Neural cell (in vitro differentiated cells): ENCODE measurements around the gene ERC2. TPM values are rescaled to one million over a fixed set of nuclear protein-coding genes. Genes with fewer than 3 reads are reported as not detected.

Experiments used
- H2AFZ ChIP-seq: fragments of 200-600, 300-800 bp; sonication (generic), shearing (Covaris generic); 2 replicates; pipeline ENCODE4 v1.6.0; 2014; ENCODE audit warnings: low read depth, mild to moderate bottlenecking, antibody characterized with exemption, low read length, moderate library complexity
- H3F3A ChIP-seq: fragments of 200-600 bp; shearing (Covaris generic); 2 replicates; pipeline ENCODE4 v1.6.1; 2016; ENCODE audit warnings: mild to moderate bottlenecking, moderate library complexity, mixed read lengths, antibody characterized with exemption, low read length; ENCODE audit not compliant: insufficient read depth, poor library complexity, severe bottlenecking
- H3K27ac ChIP-seq: fragments of 200-600, 300-800 bp; sonication (generic), shearing (Covaris generic); 2 replicates; pipeline ENCODE4 v1.5.1; 2014; ENCODE audit warnings: mild to moderate bottlenecking, low read length, moderate library complexity
- H3K27me3 ChIP-seq: fragments of 300-800, 200-600 bp; sonication (generic), shearing (Covaris generic); 2 replicates; pipeline ENCODE4 v1.6.0; 2014; ENCODE audit warnings: mild to moderate bottlenecking, low read depth, low read length, moderate library complexity; ENCODE audit not compliant: insufficient read depth
- H3K36me3 ChIP-seq: fragments of 300-800, 200-600 bp; sonication (generic), shearing (Covaris generic); 2 replicates; pipeline ENCODE4 v1.5.1; 2014; ENCODE audit warnings: mild to moderate bottlenecking, antibody characterized with exemption, low read length, moderate library complexity; ENCODE audit not compliant: insufficient read depth
- H3K4me2 ChIP-seq: fragments of 300-800, 200-600 bp; sonication (generic), shearing (Covaris generic); 2 replicates; pipeline ENCODE4 v1.6.0; 2014; ENCODE audit warnings: mild to moderate bottlenecking, low read length
- H3K4me3 ChIP-seq: fragments of 300-800, 200-600 bp; sonication (generic), shearing (Covaris generic); 2 replicates; pipeline ENCODE4 v1.5.1; 2014; ENCODE audit warnings: mild to moderate bottlenecking, low read length, moderate library complexity
- H3K79me2 ChIP-seq: fragments of 200-600 bp; shearing (Covaris generic); replicated peaks from 2 replicates; pipeline ENCODE4 v1.6.0; 2014; ENCODE audit warnings: mild to moderate bottlenecking, low read length, moderate library complexity; ENCODE audit not compliant: insufficient read depth
- H3K9ac ChIP-seq: fragments of 300-800, 200-600 bp; sonication (generic), shearing (Covaris generic); 2 replicates; pipeline ENCODE4 v1.6.1; 2016; ENCODE audit warnings: mild to moderate bottlenecking, low read length, mixed read lengths
- H3K9me2 ChIP-seq: fragments of 200-600 bp; shearing (Covaris generic); 2 replicates; pipeline ENCODE4 v1.6.1; 2016; ENCODE audit warnings: mild to moderate bottlenecking, low read length, mixed read lengths; ENCODE audit not compliant: insufficient read depth
- H3K9me3 ChIP-seq: fragments of 200-600, 300-800 bp; sonication (generic), shearing (Covaris generic); 2 replicates; pipeline ENCODE4 v1.6.1; 2016; ENCODE audit warnings: mild to moderate bottlenecking, mixed run types, low read length, moderate library complexity, mixed read lengths
- H4K20me1 ChIP-seq: fragments of 200-600 bp; shearing (Covaris generic); 2 replicates; pipeline ENCODE4 v1.6.1; 2016; ENCODE audit warnings: mild to moderate bottlenecking, mixed run types; ENCODE audit not compliant: insufficient read depth
- EP300 ChIP-seq: fragments of 450-650 bp; conservative IDR thresholded peaks from 2 replicates; pipeline ENCODE4 v1.6.1; 2014; ENCODE audit warnings: antibody characterized with exemption, mild to moderate bottlenecking, moderate library complexity; ENCODE audit not compliant: poor library complexity, severe bottlenecking
- EZH2 ChIP-seq: fragments of 200-600, 300-800 bp; shearing (Covaris generic), sonication (generic); IDR thresholded peaks from 2 replicates; pipeline ENCODE4 v1.6.1; 2014; ENCODE audit warnings: antibody characterized with exemption, low read length, borderline replicate concordance, mild to moderate bottlenecking; ENCODE audit not compliant: insufficient read depth, poor library complexity, severe bottlenecking
- MXI1 ChIP-seq: fragments of 450-650 bp; conservative IDR thresholded peaks from 2 replicates; pipeline ENCODE4 v1.6.1; 2014; ENCODE audit warnings: antibody characterized with exemption, mild to moderate bottlenecking; ENCODE audit not compliant: poor library complexity, severe bottlenecking
- POLR2AphosphoS5 ChIP-seq: IDR thresholded peaks from 2 replicates; pipeline ENCODE4 v1.6.1; 2012
- RAD21 ChIP-seq: fragments of 450-650 bp; conservative IDR thresholded peaks from 2 replicates; pipeline ENCODE4 v1.6.1; 2014; ENCODE audit warnings: antibody characterized with exemption, mild to moderate bottlenecking, moderate library complexity
- SMC3 ChIP-seq: fragments of 450-650 bp; conservative IDR thresholded peaks from 2 replicates; pipeline ENCODE4 v1.6.1; 2014; ENCODE audit warnings: antibody characterized with exemption, mild to moderate bottlenecking, moderate library complexity; ENCODE audit not compliant: poor library complexity
- TAF1 ChIP-seq: IDR thresholded peaks from 2 replicates; pipeline ENCODE4 v1.6.1; 2012; ENCODE audit warnings: low read depth
- polyA plus RNA-seq: library from polyadenylated mRNA; depleted of rRNA; stranded (reverse); fragments of >200 nt; gene quantifications from 2 replicates; pipeline ENCODE4 v1.2.3, GENCODE V29; 2014
- TF ChIP-seq, protein P1 (sequence below): IDR thresholded peaks from 2 replicates; pipeline ENCODE4 v1.6.1; 2012; ENCODE audit warnings: borderline replicate concordance
- TF ChIP-seq, protein P2 (sequence below): fragments of 450-650 bp; IDR thresholded peaks from 2 replicates; pipeline ENCODE4 v1.5.1; 2014; ENCODE audit warnings: antibody characterized with exemption, mild to moderate bottlenecking, moderate library complexity; ENCODE audit not compliant: poor library complexity, severe bottlenecking

Gene ERC2
- polyA plus RNA-seq, 1 donor from 2014 or later, result 60.4 TPM

DNA sequence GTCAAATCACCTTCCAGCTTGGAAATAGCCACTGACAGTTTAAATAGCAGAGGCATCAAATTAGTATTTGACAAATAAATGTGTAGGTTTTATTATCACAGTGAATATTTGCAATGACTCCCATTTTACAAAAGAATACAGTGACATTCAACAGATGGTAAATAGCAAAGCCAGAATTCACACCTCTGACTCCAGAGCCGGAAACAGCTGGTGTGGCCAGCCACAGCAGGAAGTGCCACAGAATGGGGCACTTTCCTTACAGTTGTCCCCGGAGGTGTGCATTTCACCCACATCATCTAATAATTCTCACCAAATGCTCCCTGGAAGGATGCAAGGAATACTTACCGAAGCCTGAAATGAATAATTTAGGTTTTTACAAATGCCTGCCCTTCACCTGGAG lies 685.5 kb downstream of the ERC2 start:
- H3K4me3 ChIP-seq, result no peak overlapping the region
- TF ChIP-seq EP300 (no peak), RAD21 (no peak), EZH2 (no peak), POLR2AphosphoS5 (no peak), TAF1 (no peak), MXI1 (no peak), SMC3 (no peak)
- TF ChIP-seq, protein P1, sequence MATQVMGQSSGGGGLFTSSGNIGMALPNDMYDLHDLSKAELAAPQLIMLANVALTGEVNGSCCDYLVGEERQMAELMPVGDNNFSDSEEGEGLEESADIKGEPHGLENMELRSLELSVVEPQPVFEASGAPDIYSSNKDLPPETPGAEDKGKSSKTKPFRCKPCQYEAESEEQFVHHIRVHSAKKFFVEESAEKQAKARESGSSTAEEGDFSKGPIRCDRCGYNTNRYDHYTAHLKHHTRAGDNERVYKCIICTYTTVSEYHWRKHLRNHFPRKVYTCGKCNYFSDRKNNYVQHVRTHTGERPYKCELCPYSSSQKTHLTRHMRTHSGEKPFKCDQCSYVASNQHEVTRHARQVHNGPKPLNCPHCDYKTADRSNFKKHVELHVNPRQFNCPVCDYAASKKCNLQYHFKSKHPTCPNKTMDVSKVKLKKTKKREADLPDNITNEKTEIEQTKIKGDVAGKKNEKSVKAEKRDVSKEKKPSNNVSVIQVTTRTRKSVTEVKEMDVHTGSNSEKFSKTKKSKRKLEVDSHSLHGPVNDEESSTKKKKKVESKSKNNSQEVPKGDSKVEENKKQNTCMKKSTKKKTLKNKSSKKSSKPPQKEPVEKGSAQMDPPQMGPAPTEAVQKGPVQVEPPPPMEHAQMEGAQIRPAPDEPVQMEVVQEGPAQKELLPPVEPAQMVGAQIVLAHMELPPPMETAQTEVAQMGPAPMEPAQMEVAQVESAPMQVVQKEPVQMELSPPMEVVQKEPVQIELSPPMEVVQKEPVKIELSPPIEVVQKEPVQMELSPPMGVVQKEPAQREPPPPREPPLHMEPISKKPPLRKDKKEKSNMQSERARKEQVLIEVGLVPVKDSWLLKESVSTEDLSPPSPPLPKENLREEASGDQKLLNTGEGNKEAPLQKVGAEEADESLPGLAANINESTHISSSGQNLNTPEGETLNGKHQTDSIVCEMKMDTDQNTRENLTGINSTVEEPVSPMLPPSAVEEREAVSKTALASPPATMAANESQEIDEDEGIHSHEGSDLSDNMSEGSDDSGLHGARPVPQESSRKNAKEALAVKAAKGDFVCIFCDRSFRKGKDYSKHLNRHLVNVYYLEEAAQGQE, result no peak
- TF ChIP-seq, protein P2, sequence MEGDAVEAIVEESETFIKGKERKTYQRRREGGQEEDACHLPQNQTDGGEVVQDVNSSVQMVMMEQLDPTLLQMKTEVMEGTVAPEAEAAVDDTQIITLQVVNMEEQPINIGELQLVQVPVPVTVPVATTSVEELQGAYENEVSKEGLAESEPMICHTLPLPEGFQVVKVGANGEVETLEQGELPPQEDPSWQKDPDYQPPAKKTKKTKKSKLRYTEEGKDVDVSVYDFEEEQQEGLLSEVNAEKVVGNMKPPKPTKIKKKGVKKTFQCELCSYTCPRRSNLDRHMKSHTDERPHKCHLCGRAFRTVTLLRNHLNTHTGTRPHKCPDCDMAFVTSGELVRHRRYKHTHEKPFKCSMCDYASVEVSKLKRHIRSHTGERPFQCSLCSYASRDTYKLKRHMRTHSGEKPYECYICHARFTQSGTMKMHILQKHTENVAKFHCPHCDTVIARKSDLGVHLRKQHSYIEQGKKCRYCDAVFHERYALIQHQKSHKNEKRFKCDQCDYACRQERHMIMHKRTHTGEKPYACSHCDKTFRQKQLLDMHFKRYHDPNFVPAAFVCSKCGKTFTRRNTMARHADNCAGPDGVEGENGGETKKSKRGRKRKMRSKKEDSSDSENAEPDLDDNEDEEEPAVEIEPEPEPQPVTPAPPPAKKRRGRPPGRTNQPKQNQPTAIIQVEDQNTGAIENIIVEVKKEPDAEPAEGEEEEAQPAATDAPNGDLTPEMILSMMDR, result no peak

DNA sequence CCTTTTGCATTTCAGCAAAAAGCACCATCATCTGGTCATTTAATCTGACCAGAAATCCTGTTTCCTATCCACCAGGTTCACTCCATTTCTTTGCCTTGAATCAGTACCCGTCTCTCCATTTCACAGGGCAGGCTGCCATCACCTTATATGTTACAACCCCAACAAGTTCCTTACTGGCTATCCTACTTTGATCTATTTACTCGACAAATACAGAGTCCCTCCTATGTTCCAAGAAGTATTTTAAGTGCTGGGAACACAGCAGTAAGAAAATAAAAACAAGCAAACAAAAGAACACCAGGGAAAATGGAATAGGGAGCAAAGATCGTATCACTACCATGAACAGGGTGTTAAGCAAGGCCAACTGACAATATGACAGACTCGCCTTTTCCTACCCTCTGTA lies 685.9 kb downstream of the ERC2 start:
- Histone ChIP-seq H3K27ac (no peak overlapping the region), H3K79me2 (no peaks in the 10 kb centered on the region), H4K20me1 (no peaks in the 10 kb centered on the region), H3K36me3 (no peaks in the 10 kb centered on the region), H3K4me3 (no peak overlapping the region), H3K4me2 (no peak overlapping the region), H3F3A (no peaks in the 10 kb centered on the region), H3K9me2 (no peaks in the 10 kb centered on the region), H3K9ac (no peak overlapping the region), H3K27me3 (no peaks in the 10 kb centered on the region), H3K9me3 (no peaks in the 10 kb centered on the region), H2AFZ (no peak overlapping the region)
- no peak for TF ChIP-seq POLR2AphosphoS5
- TF ChIP-seq, protein P1, result no peak
- no peak for TF ChIP-seq EP300

More for the DNA sequence above, 685.5 kb downstream of the ERC2 start:
- Histone ChIP-seq H3K27ac (no peak overlapping the region), H3K9me2 (no peaks in the 10 kb centered on the region), H3K4me2 (no peak overlapping the region), H3K9me3 (no peaks in the 10 kb centered on the region), H2AFZ (no peak overlapping the region), H3K27me3 (no peaks in the 10 kb centered on the region), H3K79me2 (no peaks in the 10 kb centered on the region), H3F3A (no peaks in the 10 kb centered on the region), H3K36me3 (no peaks in the 10 kb centered on the region), H4K20me1 (no peaks in the 10 kb centered on the region), H3K9ac (no peak overlapping the region)
